GM12891 (cell line): ENCODE data around the gene SAAL1.

Experiments used
- PAX5 ChIP-seq: IDR thresholded peaks from 2 replicates; pipeline ENCODE4 v1.6.1; 2011; ENCODE audit warnings: low read length, moderate library complexity, mild to moderate bottlenecking; ENCODE audit not compliant: insufficient read depth, severe bottlenecking
- POLR2A ChIP-seq: IDR thresholded peaks from 2 replicates; pipeline ENCODE4 v1.6.1; 2011; ENCODE audit warnings: low read depth, low read length, control low read depth
- POLR2AphosphoS5 ChIP-seq: IDR thresholded peaks from 2 replicates; pipeline ENCODE4 v1.6.1; 2011; ENCODE audit warnings: low read depth, low read length, control low read depth
- POU2F2 ChIP-seq: IDR thresholded peaks from 2 replicates; pipeline ENCODE4 v1.6.1; 2011; ENCODE audit warnings: low read depth, mild to moderate bottlenecking, control low read depth, low read length, moderate library complexity
- SPI1 ChIP-seq: IDR thresholded peaks from 2 replicates; pipeline ENCODE4 v1.6.1; 2011; ENCODE audit warnings: low read depth, low read length, control low read depth
- TAF1 ChIP-seq: IDR thresholded peaks from 2 replicates; pipeline ENCODE4 v1.6.1; 2011; ENCODE audit warnings: low read depth, low read length, control low read depth

GRCh38 chr11:18054511-18055103 lies 51.3 kb downstream of the SAAL1 start:
- TF ChIP-seq SPI1 = no peak
- TF ChIP-seq POLR2AphosphoS5 = no peak
- no peak for TF ChIP-seq POLR2A
- TF ChIP-seq TAF1 = no peak
- TF ChIP-seq PAX5 = no peak
- no peak for TF ChIP-seq POU2F2
